H9 (cell line): ENCODE measurements around the gene OR11H7. TPM values are rescaled to one million over a fixed set of nuclear protein-coding genes. Genes with fewer than 3 reads are reported as not detected.
"Not testable (repeated sequence)": the region's sequence is repeated elsewhere in the genome, so short reads cannot be mapped to it uniquely, and the experiment has no call there.

ENCODE experiments used
- DNase-seq: peaks from one replicate; pipeline ENCODE4 v3.0.0-alpha.2; 2017
- H2AFZ ChIP-seq: one replicate; pipeline ENCODE4 v1.6.1; 2013; ENCODE audit warnings: mild to moderate bottlenecking, low read length, control low read depth, moderate library complexity
- H2AK5ac ChIP-seq: 2 replicates; pipeline ENCODE4 v1.6.1; 2013; ENCODE audit warnings: low read length, control low read depth, mixed read lengths; ENCODE audit not compliant: insufficient read length
- H2BK120ac ChIP-seq: one replicate; pipeline ENCODE4 v1.6.1; 2013; ENCODE audit warnings: low read depth, mild to moderate bottlenecking, low read length, control low read depth, inconsistent platforms; ENCODE audit not compliant: poor library complexity, severe bottlenecking
- H2BK12ac ChIP-seq: 2 replicates; pipeline ENCODE4 v1.6.1; 2013; ENCODE audit warnings: low read length, control low read depth, mixed read lengths, low read depth; ENCODE audit not compliant: insufficient read length
- H2BK15ac ChIP-seq: 2 replicates; pipeline ENCODE4 v1.6.1; 2013; ENCODE audit warnings: low read depth, low read length, control low read depth
- H2BK20ac ChIP-seq: one replicate; pipeline ENCODE4 v1.6.1; 2013; ENCODE audit warnings: low read depth, mild to moderate bottlenecking, low read length, control low read depth, inconsistent platforms; ENCODE audit not compliant: poor library complexity, severe bottlenecking
- H2BK5ac ChIP-seq: 2 replicates; pipeline ENCODE4 v1.6.1; 2013; ENCODE audit warnings: low read length, control low read depth, mixed read lengths; ENCODE audit not compliant: insufficient read length
- H3K14ac ChIP-seq: 2 replicates; pipeline ENCODE4 v1.6.1; 2013; ENCODE audit warnings: low read length, control low read depth; ENCODE audit not compliant: insufficient read depth
- H3K18ac ChIP-seq: 2 replicates; pipeline ENCODE4 v1.6.1; 2013; ENCODE audit warnings: low read depth, mild to moderate bottlenecking, mixed read lengths, low read length, control low read depth; ENCODE audit not compliant: insufficient read length
- H3K23ac ChIP-seq: 2 replicates; pipeline ENCODE4 v1.6.1; 2013; ENCODE audit warnings: low read length, control low read depth, mixed read lengths, low read depth; ENCODE audit not compliant: insufficient read length
- H3K23me2 ChIP-seq: 2 replicates; pipeline ENCODE4 v1.6.1; 2013; ENCODE audit warnings: low read depth, mild to moderate bottlenecking, mixed read lengths, low read length, control low read depth; ENCODE audit not compliant: insufficient read length, poor library complexity, severe bottlenecking
- H3K27ac ChIP-seq: 2 replicates; pipeline ENCODE4 v1.5.1; 2013; ENCODE audit warnings: low read length, control low read depth, mixed read lengths, low read depth; ENCODE audit not compliant: insufficient read length
- H3K27me3 ChIP-seq: 2 replicates; pipeline ENCODE4 v1.6.1; 2013; ENCODE audit warnings: low read length, control low read depth, inconsistent platforms; ENCODE audit not compliant: insufficient read depth
- H3K4ac ChIP-seq: 2 replicates; pipeline ENCODE4 v1.6.1; 2013; ENCODE audit warnings: low read depth, mild to moderate bottlenecking, control low read depth, inconsistent platforms, low read length, moderate library complexity
- H3K4me1 ChIP-seq: 2 replicates; pipeline ENCODE4 v1.6.1; 2013; ENCODE audit warnings: low read length, control low read depth, inconsistent platforms; ENCODE audit not compliant: insufficient read depth
- H3K4me2 ChIP-seq: 2 replicates; pipeline ENCODE4 v1.6.1; 2013; ENCODE audit warnings: low read length, control low read depth, mixed read lengths; ENCODE audit not compliant: insufficient read length, insufficient read depth
- H3K56ac ChIP-seq: 2 replicates; pipeline ENCODE4 v1.6.1; 2013; ENCODE audit warnings: low read depth, mild to moderate bottlenecking, mixed read lengths, low read length, control low read depth; ENCODE audit not compliant: insufficient read length
- H3K79me1 ChIP-seq: 2 replicates; pipeline ENCODE4 v1.6.1; 2013; ENCODE audit warnings: low read depth, mild to moderate bottlenecking, moderate library complexity, low read length, control low read depth, inconsistent platforms; ENCODE audit not compliant: insufficient read depth, poor library complexity, severe bottlenecking
- H3K79me2 ChIP-seq: 2 replicates; pipeline ENCODE4 v1.6.1; 2013; ENCODE audit warnings: low read length, control low read depth, inconsistent platforms; ENCODE audit not compliant: insufficient read depth
- H3K9ac ChIP-seq: 2 replicates; pipeline ENCODE4 v1.6.1; 2013; ENCODE audit warnings: low read length, control low read depth, mixed read lengths; ENCODE audit not compliant: insufficient read length; ENCODE audit errors: extremely low read depth
- H3K9me3 ChIP-seq: one replicate; pipeline ENCODE4 v1.6.1; 2013; ENCODE audit warnings: low read depth, low read length, inconsistent platforms; ENCODE audit not compliant: control insufficient read depth
- H3T11ph ChIP-seq: one replicate; pipeline ENCODE4 v1.6.1; 2013; ENCODE audit warnings: mild to moderate bottlenecking, low read length, control low read depth, inconsistent platforms
- H4K20me1 ChIP-seq: one replicate; pipeline ENCODE4 v1.6.1; 2013; ENCODE audit not compliant: control insufficient read depth, insufficient read length, insufficient read depth
- H4K5ac ChIP-seq: 2 replicates; pipeline ENCODE4 v1.6.1; 2013; ENCODE audit warnings: low read depth, mild to moderate bottlenecking, mixed read lengths, low read length, control low read depth; ENCODE audit not compliant: insufficient read length
- H4K8ac ChIP-seq: replicated peaks from 2 replicates; pipeline ENCODE4 v1.6.1; 2013; ENCODE audit warnings: low read length, control low read depth, mixed read lengths, low read depth; ENCODE audit not compliant: insufficient read length
- H4K91ac ChIP-seq: 2 replicates; pipeline ENCODE4 v1.6.1; 2013; ENCODE audit warnings: low read depth, mild to moderate bottlenecking, moderate library complexity, mixed read lengths, low read length, control low read depth; ENCODE audit not compliant: insufficient read length
- H3K27ac Mint-ChIP-seq, 3 experiments: 2 replicates in 2 of 3; 3 replicates in 1 of 3; pipeline ENCODE4 v1.8.0; 2020 to 2021; ENCODE audit warnings: mixed read lengths in 3 of 3, mild to moderate bottlenecking in 1 of 3, moderate library complexity in 1 of 3
- H3K27me3 Mint-ChIP-seq: 2 replicates; pipeline ENCODE4 v1.8.0; 2021; ENCODE audit warnings: low read depth, mild to moderate bottlenecking, moderate library complexity, mixed read lengths
- H3K36me3 Mint-ChIP-seq, 3 experiments: 2 replicates in 2 of 3; 3 replicates in 1 of 3; pipeline ENCODE4 v1.8.0; 2020 to 2021; ENCODE audit warnings: low read depth in 3 of 3, mixed read lengths in 3 of 3; ENCODE audit not compliant: insufficient read depth in 1 of 3
- H3K4me1 Mint-ChIP-seq, 2 experiments: 2 replicates each; pipeline ENCODE4 v1.8.0; 2020; ENCODE audit warnings: mixed read lengths in 2 of 2
- H3K4me3 Mint-ChIP-seq, 2 experiments: 2 replicates in 1 of 2; 3 replicates in 1 of 2; pipeline ENCODE4 v1.8.0; 2020 to 2021; ENCODE audit warnings: mild to moderate bottlenecking in 2 of 2, mixed read lengths in 2 of 2, moderate library complexity in 1 of 2
- H3K9me3 Mint-ChIP-seq, 2 experiments: 2 replicates in 1 of 2; 3 replicates in 1 of 2; pipeline ENCODE4 v1.8.0; 2020; ENCODE audit warnings: mild to moderate bottlenecking in 2 of 2, mixed read lengths in 2 of 2, moderate library complexity in 1 of 2
- WGBS: extraction: QIAGEN DNeasy Blood & Tissue Kit; methylation state at CpG from one replicate; pipeline ENCODE4 v1.1.7; 2013; ENCODE audit warnings: missing lambda C conversion rate, low lambda C conversion rate, mixed read lengths; ENCODE audit not compliant: insufficient read length; ENCODE audit errors: extremely low coverage; 5-methylcytosine and 5-hydroxymethylcytosine counted together
- total RNA-seq: library from RNA; stranded (reverse); gene quantifications from 2 replicates; pipeline ENCODE4 v1.2.1, GENCODE V29; 2021
- TF ChIP-seq, protein P1 (sequence below): fragments of 200-600 bp; sonication (generic); conservative IDR thresholded peaks from 3 replicates; pipeline ENCODE4 v1.8.0; 2021; ENCODE audit warnings: antibody characterized with exemption, mild to moderate bottlenecking

Gene OR11H7
- total RNA-seq, 1 experiment from 2014 or later = not detected

DNA sequence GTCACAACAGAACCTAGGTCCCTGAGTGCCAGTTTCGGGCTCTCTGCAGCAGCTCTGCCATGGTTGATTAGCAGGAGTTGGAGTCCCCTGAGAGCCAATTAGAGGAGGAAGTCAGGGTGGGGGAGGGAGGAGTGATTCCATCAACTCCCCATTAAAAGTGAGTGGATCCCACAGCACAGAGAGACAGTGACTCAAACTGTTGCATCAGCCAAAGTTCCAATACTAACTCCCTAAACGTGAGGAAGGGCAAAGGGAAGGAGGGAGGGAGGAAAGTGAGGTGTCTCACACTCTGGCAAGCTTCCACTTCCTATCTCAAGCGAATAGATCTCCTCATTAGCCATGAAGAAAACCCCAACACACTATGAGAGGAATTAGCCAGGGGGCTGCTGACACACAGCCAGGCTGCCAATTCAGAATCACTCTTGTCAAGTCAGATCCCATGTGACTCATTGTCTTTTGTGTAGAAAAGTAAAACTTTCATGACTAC is 33.9 kb downstream of the OR11H7 start:
- Histone ChIP-seq H3K9me3 (peaks cover 5% of the 10 kb centered on the region), H3K4me2 (no peak overlapping the region), H4K8ac (no peak overlapping the region), H3K23me2 (no peaks in the 10 kb centered on the region), H4K5ac (no peak overlapping the region), H2BK5ac (no peak overlapping the region), H3K79me2 (no peaks in the 10 kb centered on the region), H2BK120ac (no peak overlapping the region), H3K9ac (no peak overlapping the region), H3K4ac (no peak overlapping the region), H2BK15ac (no peak overlapping the region), H4K20me1 (no peaks in the 10 kb centered on the region), H2BK20ac (no peak overlapping the region), H3K14ac (no peak overlapping the region), H3K18ac (no peak overlapping the region), H3K79me1 (no peaks in the 10 kb centered on the region), H3K27ac (no peak overlapping the region), H2AK5ac (no peak overlapping the region), H3K4me1 (no peaks in the 10 kb centered on the region), H3K23ac (no peak overlapping the region), H2BK12ac (no peak overlapping the region), H3T11ph (no peak overlapping the region), H3K56ac (no peak overlapping the region), H3K27me3 (no peaks in the 10 kb centered on the region), H4K91ac (no peak overlapping the region), H2AFZ (no peak overlapping the region)
- WGBS = no CpG with 5 or more reads among the region's 3 CpGs
- TF ChIP-seq, protein P1, sequence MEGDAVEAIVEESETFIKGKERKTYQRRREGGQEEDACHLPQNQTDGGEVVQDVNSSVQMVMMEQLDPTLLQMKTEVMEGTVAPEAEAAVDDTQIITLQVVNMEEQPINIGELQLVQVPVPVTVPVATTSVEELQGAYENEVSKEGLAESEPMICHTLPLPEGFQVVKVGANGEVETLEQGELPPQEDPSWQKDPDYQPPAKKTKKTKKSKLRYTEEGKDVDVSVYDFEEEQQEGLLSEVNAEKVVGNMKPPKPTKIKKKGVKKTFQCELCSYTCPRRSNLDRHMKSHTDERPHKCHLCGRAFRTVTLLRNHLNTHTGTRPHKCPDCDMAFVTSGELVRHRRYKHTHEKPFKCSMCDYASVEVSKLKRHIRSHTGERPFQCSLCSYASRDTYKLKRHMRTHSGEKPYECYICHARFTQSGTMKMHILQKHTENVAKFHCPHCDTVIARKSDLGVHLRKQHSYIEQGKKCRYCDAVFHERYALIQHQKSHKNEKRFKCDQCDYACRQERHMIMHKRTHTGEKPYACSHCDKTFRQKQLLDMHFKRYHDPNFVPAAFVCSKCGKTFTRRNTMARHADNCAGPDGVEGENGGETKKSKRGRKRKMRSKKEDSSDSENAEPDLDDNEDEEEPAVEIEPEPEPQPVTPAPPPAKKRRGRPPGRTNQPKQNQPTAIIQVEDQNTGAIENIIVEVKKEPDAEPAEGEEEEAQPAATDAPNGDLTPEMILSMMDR = no peak
- Mint-ChIP-seq H3K36me3 (peaks cover 0 to 9% (median 3%) of the 10 kb centered on the region in 3 experiments; a peak in 3 of 7 replicates), H3K27me3 (no peaks in the 10 kb centered on the region; the same call in none of the 2 replicates), H3K9me3 (peaks cover 62 to 67% of the 10 kb centered on the region in 2 experiments), H3K4me3 (no peak overlapping the region), H3K27ac (no peak overlapping the region), H3K4me1 (no peaks in the 10 kb centered on the region)
- no peak for DNase-seq

DNA sequence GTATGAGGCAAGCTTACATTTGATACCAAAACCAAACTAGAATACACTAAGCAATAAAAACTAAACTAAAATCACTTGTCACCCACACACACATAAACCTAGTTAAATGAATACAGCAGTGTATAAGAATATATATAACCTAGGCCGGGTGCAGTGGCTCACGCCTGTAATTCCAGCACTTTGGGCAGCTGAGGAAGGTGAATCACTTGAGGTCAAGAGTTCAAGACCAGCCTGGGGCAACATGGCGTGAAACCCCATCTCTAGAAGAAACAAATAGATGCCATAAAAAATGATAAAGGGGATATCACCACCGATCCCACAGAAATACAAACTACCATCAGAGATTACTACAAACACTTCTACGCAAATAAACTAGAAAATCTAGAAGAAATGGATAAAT is 35.6 kb downstream of the OR11H7 start:
- not testable (repeated sequence) for DNase-seq, H3K27me3 ChIP-seq, H3K18ac ChIP-seq, H4K8ac ChIP-seq, H3K4me2 ChIP-seq, H3K4me1 Mint-ChIP-seq, H2BK5ac ChIP-seq, H3K79me2 ChIP-seq, H4K91ac ChIP-seq, H3K9me3 ChIP-seq, H3K56ac ChIP-seq, H3K36me3 Mint-ChIP-seq, H4K20me1 ChIP-seq, H3K4ac ChIP-seq, H3K4me1 ChIP-seq, H2AK5ac ChIP-seq, H3K9ac ChIP-seq, H3K14ac ChIP-seq, H3T11ph ChIP-seq, H2BK12ac ChIP-seq, H3K4me3 Mint-ChIP-seq, H3K23ac ChIP-seq, H2BK120ac ChIP-seq, H2BK20ac ChIP-seq, H4K5ac ChIP-seq, H3K27ac Mint-ChIP-seq, H3K79me1 ChIP-seq, H2BK15ac ChIP-seq, H2AFZ ChIP-seq, H3K27me3 Mint-ChIP-seq, H3K23me2 ChIP-seq, H3K27ac ChIP-seq
- H3K9me3 Mint-ChIP-seq = peaks cover 58 to 63% of the 10 kb centered on the region in 2 experiments
- no CpG with 5 or more reads among the region's 5 CpGs for WGBS
